ENCODE results near the gene ZNFX1.
A peak's percentile ranks its signal among the peaks of the same experiment; 100 is the strongest.
"Not testable (repeated sequence)": the region's sequence is repeated elsewhere in the genome, so short reads cannot be mapped to it uniquely, and the experiment has no call there.

The ZNFX1 gene

DNA sequence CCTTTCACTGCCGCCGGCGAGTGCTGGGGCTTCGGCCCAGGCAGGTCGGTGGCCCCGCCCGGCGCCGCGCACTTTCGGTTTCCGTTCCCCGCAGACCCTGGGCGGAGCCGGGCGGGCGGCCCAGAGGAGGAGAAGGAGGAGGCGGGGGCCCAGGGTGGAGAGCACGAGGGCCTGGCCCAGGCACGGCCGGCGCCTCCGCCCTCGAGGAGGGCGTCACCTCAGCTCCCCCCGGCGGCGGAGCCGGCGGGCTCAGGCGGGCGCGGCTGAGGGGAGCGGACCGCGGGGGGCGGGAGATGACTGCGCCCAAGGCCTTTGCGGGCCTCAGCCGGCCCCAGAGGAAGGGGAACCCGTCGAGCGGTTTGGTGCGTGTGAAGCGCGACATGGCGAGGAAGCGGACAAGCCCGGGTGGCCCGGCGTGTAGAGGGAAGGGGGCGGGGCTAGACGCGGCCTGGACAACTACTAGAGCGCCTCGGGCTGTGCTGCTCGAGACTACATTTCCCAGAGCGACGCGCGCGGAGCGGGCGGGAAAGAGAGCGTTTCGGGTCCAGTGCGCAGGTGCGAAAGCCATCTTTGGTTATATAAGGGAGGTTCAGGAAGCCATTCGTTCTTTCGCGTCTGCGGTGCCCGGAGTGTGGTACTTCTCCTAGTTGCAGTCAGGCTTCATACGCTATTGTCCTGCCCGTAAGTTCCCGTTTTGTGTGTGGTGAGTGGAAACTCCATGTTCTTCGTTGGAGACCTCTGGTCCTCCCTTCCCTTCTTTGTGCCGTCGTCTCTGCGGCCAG lies at the start of gene ZNFX1:
ZNFX1 (minus strand) TSS at position 22 of the 782 bp plus-strand sequence. CDS start 2,218 bp downstream, outside the sequence.
- DNase-seq, result peak; percentile 99

DNA sequence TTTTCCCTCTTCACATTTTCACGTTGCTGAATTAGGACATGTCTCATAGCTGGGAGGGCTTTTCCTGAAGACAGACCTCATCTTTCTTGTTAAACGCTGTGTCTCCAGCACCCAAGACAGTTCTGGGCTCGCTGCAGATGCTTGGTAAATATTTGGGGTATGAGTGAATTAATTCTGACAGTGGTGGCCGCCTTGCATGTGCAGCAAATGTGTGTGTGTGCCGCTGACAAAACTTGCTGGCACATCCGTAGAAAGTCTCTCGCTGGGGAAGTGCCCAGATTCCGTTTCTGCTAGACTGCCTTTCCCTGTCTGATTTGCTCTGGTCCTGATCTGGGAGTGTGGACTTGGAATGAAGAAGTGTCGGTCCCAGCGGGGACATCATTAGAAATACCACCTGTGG lies 48.2 kb upstream of the ZNFX1 start:
- no peak for DNase-seq

DNA sequence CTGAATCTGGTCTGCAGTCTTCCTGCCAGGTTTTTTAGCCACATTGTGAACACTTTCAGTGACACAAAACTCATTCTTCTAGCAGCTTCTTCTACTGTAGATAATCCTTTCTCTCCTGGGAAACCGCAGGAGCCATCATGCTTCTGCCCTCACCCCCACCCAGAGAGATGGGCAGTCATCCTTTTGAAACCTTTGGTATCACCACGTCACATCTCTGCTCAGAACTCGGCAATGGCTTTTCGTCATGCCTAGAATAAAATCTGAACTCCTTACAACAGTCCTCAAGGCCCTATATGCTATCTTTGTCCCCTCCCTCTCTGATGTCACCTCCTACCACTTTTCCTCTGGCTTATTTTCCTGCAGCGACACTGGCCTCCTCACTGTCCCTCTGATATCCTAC lies 46.4 kb upstream of the ZNFX1 start:
- no peak for DNase-seq

DNA sequence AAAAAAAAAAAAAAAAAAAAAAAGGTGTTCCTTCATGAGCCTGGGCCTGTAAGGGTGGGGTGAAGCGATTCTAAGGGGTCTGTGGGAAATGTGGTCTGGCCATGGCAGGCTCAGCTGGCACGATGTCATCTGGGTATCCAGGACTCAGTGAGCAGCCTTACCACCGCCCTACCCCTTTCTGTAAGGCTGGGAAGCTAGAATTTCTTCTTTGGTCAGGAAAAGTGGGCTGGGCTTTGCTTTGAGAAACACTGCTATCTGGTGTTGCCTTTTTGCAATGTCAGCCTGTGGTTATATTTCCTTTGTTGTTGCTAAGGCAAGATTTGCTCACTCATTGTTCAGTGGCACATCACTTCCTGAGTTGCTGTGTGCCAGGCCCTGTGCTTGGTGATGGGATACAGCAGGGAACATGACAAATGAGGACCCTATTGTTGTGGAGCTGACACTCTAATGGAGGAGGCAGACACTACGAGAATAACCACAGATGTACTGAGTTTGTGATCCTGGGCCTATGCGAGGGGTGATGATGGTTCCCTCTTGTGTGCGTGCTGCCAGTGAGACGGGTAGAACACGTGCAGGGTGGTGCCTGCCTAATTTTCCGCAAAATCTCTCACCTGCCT lies 45.9 kb upstream of the ZNFX1 start:
- DNase-seq, result no peak

- DNase-seq, result peak; percentile 59
Measured at GRCh38 chr20:49320460-49320859, 42.6 kb upstream of the ZNFX1 start.

DNA sequence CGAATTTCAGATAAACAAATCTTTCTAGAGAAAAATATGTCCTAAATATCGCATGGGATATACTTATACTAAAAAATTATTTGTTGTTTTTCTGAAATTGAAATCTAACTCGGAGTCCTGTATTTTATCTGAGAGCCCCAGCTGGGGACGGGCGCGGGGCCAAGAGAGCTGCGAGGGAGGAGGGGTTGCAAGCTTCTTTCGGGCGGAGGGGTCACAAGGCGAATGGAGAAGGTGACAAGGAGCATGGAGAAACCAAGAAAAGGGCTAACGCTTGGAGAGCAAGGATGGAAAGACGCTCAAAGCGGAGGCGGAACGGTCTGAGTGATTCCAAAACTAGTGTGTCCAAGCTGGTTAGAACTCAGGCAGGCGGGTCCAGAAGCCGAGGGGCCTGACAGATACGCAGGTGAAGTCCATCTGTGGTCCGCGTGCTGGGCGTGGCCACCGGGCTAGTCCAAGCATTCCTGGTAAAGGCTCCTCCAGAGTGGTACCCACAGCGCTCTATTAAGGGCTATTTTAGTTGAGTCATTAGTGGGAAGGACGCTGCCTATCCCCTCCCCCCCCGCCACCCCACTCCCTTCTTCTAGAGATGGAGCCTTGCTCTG lies 41.5 kb upstream of the ZNFX1 start:
- DNase-seq, result no peak

DNA sequence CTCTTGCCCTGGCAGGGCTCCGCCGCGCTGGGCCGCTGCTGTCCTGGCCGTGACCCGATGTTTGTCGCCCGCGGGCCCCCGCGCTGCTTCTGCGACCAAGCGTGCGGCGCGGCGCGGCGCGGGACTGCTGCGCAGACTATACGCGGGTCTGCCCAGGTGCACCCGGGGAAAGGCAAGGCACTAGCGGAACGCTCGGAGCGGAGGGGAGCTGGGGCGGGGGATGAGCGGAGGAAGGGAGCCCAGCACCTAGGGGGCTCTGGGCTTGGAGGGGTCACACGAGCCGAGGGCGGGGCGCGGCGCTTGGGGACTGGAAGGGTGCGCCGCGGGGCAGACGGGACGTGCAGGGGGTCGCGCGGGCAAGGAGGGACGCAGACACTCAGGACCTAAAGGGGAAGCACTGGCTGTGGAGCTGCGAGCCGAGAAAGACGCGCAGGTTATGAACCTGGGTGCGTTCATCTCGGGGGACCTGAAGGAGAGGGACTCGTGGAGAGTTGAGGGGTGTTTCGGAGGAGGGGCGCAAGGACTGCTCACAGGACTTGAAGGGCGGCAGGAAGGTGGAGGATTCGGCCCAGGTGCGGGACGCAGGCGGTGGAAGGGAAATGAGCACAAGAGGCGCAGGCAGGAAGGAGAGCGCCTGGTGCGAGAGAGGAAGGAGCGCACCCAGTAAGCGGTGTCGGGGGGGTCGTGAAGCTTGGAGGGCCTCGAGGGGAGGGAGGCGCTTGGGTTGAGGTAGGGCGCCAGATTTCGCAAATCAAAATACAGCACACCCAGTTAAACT lies 40.8 kb upstream of the ZNFX1 start:
- no peak for DNase-seq

GRCh38 chr20:49318091-49318429 lies 40.2 kb upstream of the ZNFX1 start:
- no peak for DNase-seq

DNA sequence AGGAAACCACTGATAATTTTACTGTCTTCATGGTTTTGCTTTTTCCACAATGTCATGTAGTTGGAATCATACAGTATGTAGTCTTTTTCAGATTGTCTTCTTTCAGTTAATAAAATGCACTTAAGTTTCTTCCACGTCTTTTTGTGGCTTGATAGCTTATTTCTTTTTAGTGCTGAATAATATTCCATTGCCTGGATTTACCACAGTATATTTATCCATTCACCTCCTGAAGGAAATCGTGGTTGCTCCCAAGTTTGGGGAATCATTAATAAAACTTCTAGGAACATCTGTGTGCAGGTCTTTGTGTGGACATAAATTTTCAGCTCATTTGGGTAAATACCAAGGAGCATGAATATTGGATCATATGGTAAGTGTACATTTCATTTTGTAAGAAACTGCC lies 38.8 kb upstream of the ZNFX1 start:
- no peak for DNase-seq

- DNase-seq, result no peak
Measured at GRCh38 chr20:49315580-49315979, 37.7 kb upstream of the ZNFX1 start.

DNA sequence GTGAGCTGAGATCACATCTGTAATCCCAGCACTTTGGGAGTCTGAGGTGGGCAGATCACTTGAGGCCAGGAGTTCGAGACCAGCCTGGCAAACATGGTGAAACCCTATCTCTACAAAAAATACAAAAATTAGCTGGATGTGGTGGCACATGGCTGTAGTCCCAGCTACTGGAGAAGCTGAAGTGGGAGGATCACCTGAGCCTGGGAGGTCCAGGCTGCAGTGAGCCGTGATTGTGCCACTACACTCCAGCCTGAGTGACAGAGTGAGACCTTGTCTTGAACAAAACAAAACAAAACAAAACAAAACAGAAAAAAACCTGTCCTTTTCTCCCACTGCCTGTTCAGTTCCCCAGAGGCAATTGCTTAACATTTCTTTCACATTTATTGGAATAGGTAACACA lies 36.2 kb upstream of the ZNFX1 start:
- not testable (repeated sequence) for DNase-seq

DNA sequence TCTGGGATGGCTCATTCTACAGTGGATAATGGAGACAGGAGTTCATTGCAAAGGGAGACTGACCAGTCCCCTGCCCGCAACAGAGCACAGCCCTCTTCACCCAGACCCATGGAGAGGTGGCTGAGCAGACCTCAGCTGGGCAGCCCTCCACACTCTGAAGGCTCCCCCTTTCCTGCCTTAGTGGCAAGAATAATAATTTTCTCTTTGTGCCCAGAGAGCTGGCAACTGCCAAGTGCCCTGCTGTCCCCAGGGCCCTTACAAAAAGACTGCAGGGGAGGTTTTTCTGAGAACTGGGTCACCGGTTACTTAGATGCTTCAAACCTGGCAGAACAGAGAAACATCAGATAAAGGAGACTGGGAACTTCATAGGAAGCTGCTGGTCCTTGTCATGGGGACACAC lies 35.4 kb upstream of the ZNFX1 start:
- no peak for DNase-seq

DNA sequence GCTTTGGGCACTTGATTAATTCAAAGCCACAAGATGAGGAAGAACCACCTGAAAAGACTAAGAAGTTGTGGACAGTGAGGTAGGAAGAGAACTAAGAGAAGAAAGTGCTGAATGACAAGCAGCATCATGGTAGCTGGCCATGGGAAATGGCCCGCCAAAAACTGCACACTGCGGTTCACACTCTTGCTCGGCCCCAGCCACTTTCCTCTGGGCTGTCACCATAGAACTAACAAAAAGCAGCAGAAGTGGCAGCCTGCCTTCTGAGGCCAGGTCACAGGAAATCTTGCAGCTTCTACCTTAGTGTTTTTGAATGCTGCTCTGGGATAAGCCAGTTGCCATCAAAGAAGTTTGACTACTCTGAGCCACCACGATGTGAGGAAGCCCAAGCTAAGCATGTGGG lies 34.8 kb upstream of the ZNFX1 start:
- DNase-seq, result no peak

GRCh38 chr20:49310705-49311104 lies 32.8 kb upstream of the ZNFX1 start:
- no peak for DNase-seq

DNA sequence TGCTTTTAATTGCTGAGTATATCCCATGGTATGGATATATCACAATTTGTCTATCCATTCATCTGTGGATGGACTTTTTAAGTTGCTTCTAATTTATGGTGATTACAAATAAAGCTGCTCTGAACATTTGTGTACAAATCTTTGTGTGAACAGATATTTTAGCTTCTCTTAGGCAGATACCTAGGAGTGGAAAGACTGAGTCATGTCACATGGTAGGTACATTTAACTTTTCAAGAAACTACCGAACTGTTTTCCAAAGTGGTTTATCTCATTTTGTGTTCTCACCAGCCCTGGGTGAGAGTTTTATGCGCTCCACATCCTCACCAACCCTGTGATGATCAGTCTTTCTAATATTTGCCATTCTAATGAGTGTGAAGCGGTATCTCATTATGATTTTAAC lies 31.0 kb upstream of the ZNFX1 start:
- DNase-seq, result peak; percentile 39

DNA sequence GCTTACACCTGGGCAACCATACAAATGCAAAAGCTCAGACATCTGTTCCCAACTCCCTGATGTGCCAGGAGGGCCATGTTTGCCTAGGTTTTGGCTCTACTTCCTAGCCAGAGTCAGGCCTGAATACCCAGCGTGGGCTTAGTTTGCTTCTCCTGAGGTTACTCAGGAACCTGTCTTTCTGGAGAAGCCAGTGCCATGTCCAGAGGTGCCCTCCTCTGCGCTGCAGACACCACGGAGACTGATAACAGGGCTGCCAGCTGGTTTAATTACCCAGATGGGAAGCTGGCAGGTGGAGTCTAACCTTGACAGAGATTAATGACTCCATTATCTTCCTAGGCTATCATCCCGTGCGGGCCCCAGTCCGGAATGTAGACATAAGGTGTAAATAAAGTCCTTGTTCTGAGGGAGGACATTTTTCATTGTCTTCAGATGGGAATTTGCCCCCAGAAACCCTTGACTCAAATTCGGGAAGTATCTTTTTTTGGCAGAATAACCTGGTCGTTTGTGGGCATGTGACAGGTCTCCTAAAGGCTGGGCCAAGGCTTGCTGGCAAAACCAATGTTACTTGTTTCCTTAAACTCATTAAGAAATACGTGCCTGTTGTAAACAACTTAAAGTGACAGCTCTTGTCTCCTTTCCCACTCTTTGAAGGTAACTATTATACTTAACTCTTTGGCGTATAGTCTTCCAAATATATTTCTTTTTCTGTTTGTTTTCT lies 29.2 kb upstream of the ZNFX1 start:
- peak; percentile 79 for DNase-seq

- no peak for DNase-seq
Measured at GRCh38 chr20:49303065-49303552, 25.3 kb upstream of the ZNFX1 start.

- DNase-seq, result no peak
Measured at GRCh38 chr20:49297605-49298530, 20.0 kb upstream of the ZNFX1 start.

DNA sequence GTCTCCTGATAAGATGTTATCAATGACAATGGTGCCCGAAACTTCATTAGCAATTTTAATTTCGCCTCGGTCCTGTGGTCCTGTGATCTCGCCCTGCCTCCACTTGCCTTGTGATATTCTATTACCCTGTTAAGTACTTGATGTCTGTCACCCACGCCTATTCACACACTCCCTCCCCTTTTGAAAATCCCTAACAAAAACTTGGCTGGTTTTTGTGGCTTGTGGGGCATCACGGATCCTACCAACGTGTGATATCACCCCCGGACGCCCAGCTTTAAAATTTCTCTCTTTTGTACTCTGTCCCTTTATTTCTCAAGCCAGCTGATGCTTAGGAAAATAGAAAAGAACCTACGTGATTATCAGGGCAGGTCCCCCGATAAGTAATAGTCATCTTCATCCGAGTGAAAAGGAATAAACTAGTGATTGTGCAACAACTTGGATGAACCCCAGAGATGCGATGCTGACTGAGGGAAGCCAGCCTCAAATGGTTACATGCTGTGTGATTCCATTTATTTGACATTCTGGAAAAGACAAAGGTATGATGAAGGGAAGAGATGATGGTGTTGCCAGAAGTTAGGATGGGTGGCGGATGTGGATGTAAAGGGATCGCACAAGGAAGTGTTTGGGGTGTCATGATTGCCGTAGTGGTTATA lies 16.3 kb upstream of the ZNFX1 start:
- DNase-seq, result not testable (repeated sequence)

- no peak for DNase-seq
Measured at GRCh38 chr20:49293122-49293521, 15.3 kb upstream of the ZNFX1 start.

GRCh38 chr20:49292010-49292409 lies 14.2 kb upstream of the ZNFX1 start:
- DNase-seq, result no peak

Measured in NCI-H526 treated with DMSO at 0.1 percent for 48 hours (cell line).